ENCODE data around the gene CDA. TPM values are rescaled to one million over a fixed set of nuclear protein-coding genes. Genes with fewer than 3 reads are reported as not detected.

CDA gene
- total and polyA plus RNA-seq, 10 of the 15 experiments (the other 5 are each of a cell fraction or from before 2014, with no cell fraction given), result not detected

- no peaks in the 10 kb centered on the region for H3K79me2 ChIP-seq (ENCODE audit: control insufficient read depth, insufficient read depth, low read length)
- H4K20me1 ChIP-seq (ENCODE audit: control insufficient read depth, insufficient read depth), result no peaks in the 10 kb centered on the region
- no peaks in the 10 kb centered on the region for H3K4me1 ChIP-seq (ENCODE audit: control insufficient read depth, insufficient read depth, low read length)
- DNase-seq (ENCODE audit: low read depth, low spot score) (no peak), FAIRE-seq (no peak), ATAC-seq (no peak)
- H3K4me2 ChIP-seq (ENCODE audit: control insufficient read depth, insufficient read depth), result no peak overlapping the region
- H2AFZ ChIP-seq (ENCODE audit: control insufficient read depth, low read depth, low read length), result no peak overlapping the region
- in situ Hi-C loops (cut with MboI) (no loop called here), intact Hi-C loops (cut with micrococcal nuclease; ENCODE audit: unreplicated experiment) (no loop called here)
- H3K27me3 ChIP-seq (replicated peaks in 1 of 2; ENCODE audit: control insufficient read depth in 2 of 2, insufficient read depth in 2 of 2, low read length in 1 of 2), result no peaks in the 10 kb centered on the region
- no TSS peak for BruUV-seq (replicated peaks)
- no peak overlapping the region for H3K27ac ChIP-seq (ENCODE audit: control insufficient read depth, insufficient read depth)
- CTCF ChIA-PET, result interaction anchor here (1.2 kb wide), 1 partner anchor 20 kb away, joined by 3 read pairs; no protein-coding TSS in a partner anchor
- SMC1A ChIA-PET (ENCODE audit: uncharacterized antibody, unreplicated experiment), result no interaction called here
- POLR2A ChIA-PET, result no interaction called here
- H3K9ac ChIP-seq (ENCODE audit: control insufficient read depth, insufficient read depth, low read length), result no peak overlapping the region
- 10% methylated on average over 5 of the region's 5 CpGs for WGBS (ENCODE audit: insufficient coverage, insufficient replicate concordance, low lambda C conversion rate, missing lambda C conversion rate)
- no peak overlapping the region for H3K4me3 ChIP-seq
- no peaks in the 10 kb centered on the region for H3K36me3 ChIP-seq (ENCODE audit: control insufficient read depth in 2 of 2, insufficient read depth in 2 of 2, low read length in 1 of 2)
- H3K9me3 ChIP-seq (replicated peaks; ENCODE audit: control insufficient read depth, insufficient read depth, low read length), result no peaks in the 10 kb centered on the region; the same call in 2 of the 3 replicates
- RAD21 ChIA-PET (ENCODE audit: unreplicated experiment), result no interaction called here
- TF ChIP-seq, protein P1, sequence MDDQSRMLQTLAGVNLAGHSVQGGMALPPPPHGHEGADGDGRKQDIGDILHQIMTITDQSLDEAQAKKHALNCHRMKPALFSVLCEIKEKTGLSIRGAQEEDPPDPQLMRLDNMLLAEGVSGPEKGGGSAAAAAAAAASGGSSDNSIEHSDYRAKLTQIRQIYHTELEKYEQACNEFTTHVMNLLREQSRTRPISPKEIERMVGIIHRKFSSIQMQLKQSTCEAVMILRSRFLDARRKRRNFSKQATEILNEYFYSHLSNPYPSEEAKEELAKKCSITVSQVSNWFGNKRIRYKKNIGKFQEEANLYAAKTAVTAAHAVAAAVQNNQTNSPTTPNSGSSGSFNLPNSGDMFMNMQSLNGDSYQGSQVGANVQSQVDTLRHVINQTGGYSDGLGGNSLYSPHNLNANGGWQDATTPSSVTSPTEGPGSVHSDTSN (IDR thresholded peaks at IDR 0.05; ENCODE audit: insufficient replicate concordance, low read depth, low read length), result no peak
- TF ChIP-seq SIX5 (IDR thresholded peaks at IDR 0.05; ENCODE audit: low read depth, low read length, severe bottlenecking), result no peak
- no peak for TF ChIP-seq GABPA (IDR thresholded peaks at IDR 0.05; ENCODE audit: low read depth)
- TF ChIP-seq, protein P2, sequence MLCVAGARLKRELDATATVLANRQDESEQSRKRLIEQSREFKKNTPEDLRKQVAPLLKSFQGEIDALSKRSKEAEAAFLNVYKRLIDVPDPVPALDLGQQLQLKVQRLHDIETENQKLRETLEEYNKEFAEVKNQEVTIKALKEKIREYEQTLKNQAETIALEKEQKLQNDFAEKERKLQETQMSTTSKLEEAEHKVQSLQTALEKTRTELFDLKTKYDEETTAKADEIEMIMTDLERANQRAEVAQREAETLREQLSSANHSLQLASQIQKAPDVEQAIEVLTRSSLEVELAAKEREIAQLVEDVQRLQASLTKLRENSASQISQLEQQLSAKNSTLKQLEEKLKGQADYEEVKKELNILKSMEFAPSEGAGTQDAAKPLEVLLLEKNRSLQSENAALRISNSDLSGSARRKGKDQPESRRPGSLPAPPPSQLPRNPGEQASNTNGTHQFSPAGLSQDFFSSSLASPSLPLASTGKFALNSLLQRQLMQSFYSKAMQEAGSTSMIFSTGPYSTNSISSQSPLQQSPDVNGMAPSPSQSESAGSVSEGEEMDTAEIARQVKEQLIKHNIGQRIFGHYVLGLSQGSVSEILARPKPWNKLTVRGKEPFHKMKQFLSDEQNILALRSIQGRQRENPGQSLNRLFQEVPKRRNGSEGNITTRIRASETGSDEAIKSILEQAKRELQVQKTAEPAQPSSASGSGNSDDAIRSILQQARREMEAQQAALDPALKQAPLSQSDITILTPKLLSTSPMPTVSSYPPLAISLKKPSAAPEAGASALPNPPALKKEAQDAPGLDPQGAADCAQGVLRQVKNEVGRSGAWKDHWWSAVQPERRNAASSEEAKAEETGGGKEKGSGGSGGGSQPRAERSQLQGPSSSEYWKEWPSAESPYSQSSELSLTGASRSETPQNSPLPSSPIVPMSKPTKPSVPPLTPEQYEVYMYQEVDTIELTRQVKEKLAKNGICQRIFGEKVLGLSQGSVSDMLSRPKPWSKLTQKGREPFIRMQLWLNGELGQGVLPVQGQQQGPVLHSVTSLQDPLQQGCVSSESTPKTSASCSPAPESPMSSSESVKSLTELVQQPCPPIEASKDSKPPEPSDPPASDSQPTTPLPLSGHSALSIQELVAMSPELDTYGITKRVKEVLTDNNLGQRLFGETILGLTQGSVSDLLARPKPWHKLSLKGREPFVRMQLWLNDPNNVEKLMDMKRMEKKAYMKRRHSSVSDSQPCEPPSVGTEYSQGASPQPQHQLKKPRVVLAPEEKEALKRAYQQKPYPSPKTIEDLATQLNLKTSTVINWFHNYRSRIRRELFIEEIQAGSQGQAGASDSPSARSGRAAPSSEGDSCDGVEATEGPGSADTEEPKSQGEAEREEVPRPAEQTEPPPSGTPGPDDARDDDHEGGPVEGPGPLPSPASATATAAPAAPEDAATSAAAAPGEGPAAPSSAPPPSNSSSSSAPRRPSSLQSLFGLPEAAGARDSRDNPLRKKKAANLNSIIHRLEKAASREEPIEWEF (IDR thresholded peaks at IDR 0.05; ENCODE audit: insufficient replicate concordance, low read depth, low read length), result no peak
- TF ChIP-seq ZNF24 (IDR thresholded peaks at IDR 0.05), result no peak
- TF ChIP-seq FOS (IDR thresholded peaks at IDR 0.05; ENCODE audit: borderline replicate concordance, extremely low read depth, insufficient read length), result no peak
- no peak for TF ChIP-seq ASH2L (IDR thresholded peaks at IDR 0.05; ENCODE audit: borderline replicate concordance, low read depth)
- TF ChIP-seq CHD2 (IDR thresholded peaks at IDR 0.05; ENCODE audit: borderline replicate concordance, low read depth, low read length), result no peak
- no peak for TF ChIP-seq ZNF217 (IDR thresholded peaks at IDR 0.05)
- TF ChIP-seq STAT3 (IDR thresholded peaks at IDR 0.05; ENCODE audit: low read depth, low read length), result no peak
- no peak for TF ChIP-seq MTA3 (IDR thresholded peaks at IDR 0.05; ENCODE audit: borderline replicate concordance, low read length)
- TF ChIP-seq, protein P3, sequence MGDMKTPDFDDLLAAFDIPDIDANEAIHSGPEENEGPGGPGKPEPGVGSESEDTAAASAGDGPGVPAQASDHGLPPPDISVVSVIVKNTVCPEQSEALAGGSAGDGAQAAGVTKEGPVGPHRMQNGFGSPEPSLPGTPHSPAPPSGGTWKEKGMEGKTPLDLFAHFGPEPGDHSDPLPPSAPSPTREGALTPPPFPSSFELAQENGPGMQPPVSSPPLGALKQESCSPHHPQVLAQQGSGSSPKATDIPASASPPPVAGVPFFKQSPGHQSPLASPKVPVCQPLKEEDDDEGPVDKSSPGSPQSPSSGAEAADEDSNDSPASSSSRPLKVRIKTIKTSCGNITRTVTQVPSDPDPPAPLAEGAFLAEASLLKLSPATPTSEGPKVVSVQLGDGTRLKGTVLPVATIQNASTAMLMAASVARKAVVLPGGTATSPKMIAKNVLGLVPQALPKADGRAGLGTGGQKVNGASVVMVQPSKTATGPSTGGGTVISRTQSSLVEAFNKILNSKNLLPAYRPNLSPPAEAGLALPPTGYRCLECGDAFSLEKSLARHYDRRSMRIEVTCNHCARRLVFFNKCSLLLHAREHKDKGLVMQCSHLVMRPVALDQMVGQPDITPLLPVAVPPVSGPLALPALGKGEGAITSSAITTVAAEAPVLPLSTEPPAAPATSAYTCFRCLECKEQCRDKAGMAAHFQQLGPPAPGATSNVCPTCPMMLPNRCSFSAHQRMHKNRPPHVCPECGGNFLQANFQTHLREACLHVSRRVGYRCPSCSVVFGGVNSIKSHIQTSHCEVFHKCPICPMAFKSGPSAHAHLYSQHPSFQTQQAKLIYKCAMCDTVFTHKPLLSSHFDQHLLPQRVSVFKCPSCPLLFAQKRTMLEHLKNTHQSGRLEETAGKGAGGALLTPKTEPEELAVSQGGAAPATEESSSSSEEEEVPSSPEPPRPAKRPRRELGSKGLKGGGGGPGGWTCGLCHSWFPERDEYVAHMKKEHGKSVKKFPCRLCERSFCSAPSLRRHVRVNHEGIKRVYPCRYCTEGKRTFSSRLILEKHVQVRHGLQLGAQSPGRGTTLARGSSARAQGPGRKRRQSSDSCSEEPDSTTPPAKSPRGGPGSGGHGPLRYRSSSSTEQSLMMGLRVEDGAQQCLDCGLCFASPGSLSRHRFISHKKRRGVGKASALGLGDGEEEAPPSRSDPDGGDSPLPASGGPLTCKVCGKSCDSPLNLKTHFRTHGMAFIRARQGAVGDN (IDR thresholded peaks at IDR 0.05), result no peak
- no peak for TF ChIP-seq EGR1 (IDR thresholded peaks at IDR 0.05; ENCODE audit: borderline replicate concordance in 1 of 2, low read depth in 2 of 2, low read length in 2 of 2)
- no peak for TF ChIP-seq ATF7 (IDR thresholded peaks at IDR 0.05; ENCODE audit: low read depth)
Measured at GRCh38 chr1:20600156-20600555, 11.3 kb downstream of the CDA start.
